Measurements from ENCODE around the gene HIPK1.

- TF ChIP-seq CTCF (IDR thresholded peaks at IDR 0.05 in 4 of 5, conservative IDR thresholded peaks at IDR 0.05 in 1 of 5): no peak
- TF ChIP-seq POLR2A (IDR thresholded peaks at IDR 0.05): no peak
Measured at GRCh38 chr1:113887402-113888175, 41.5 kb upstream of the HIPK1 start, which contains the start of gene BCL2L15.
